RWPE1 (cell line): Measurements from ENCODE around the gene EPHA5.

ENCODE experiments used
- CTCF ChIA-PET: fragments of 350-600 bp; sonication (Branson Sonifier 250); formaldehyde crosslinking; extraction: SDS; loops from one replicate; lab custom pipeline; 2021; lab: Yijun Ruan, JAX
- POLR2A ChIA-PET: fragments of 400-600 bp; formaldehyde crosslinking; extraction: SDS; loops from one replicate; lab custom pipeline; 2020; ENCODE audit warnings: antibody characterized with exemption; ENCODE audit not compliant: low non-redundant PET; lab: Yijun Ruan, JAX
- DNase-seq: peaks from one replicate; pipeline ENCODE4 v3.0.0; 2012; ENCODE audit warnings: low spot score
- H3K27ac ChIP-seq: fragments of 450-650 bp; 2 replicates; pipeline ENCODE4 v1.5.1; 2017
- TF ChIP-seq, protein P1 (sequence below): fragments of 450-650 bp; conservative IDR thresholded peaks from 2 replicates; pipeline ENCODE4 v1.5.1; 2017; ENCODE audit warnings: low read depth, mild to moderate bottlenecking

EPHA5 gene

DNA sequence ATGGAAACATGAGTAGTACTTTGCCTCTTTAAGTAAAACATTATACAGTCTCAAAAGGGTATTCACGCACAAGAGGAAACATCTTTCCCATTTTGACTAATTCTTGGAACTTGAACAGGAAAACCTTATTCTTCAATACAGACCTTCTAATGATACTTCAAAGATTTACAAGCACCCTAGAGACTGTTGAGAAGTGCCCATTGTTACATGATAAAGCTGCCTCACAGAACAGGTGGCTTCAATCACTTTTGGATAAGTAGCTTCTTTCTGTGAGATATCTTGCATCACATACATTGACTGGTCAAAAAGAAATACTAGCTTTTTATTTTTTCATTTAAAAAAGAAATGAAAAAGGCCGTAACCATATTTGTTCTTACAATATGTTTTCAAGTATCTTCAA, 219.4 kb downstream of the EPHA5 start:
- no peak overlapping the region for H3K27ac ChIP-seq
- POLR2A ChIA-PET = no interaction called here
- CTCF ChIA-PET = no interaction called here
- DNase-seq = no peak
- TF ChIP-seq, protein P1, sequence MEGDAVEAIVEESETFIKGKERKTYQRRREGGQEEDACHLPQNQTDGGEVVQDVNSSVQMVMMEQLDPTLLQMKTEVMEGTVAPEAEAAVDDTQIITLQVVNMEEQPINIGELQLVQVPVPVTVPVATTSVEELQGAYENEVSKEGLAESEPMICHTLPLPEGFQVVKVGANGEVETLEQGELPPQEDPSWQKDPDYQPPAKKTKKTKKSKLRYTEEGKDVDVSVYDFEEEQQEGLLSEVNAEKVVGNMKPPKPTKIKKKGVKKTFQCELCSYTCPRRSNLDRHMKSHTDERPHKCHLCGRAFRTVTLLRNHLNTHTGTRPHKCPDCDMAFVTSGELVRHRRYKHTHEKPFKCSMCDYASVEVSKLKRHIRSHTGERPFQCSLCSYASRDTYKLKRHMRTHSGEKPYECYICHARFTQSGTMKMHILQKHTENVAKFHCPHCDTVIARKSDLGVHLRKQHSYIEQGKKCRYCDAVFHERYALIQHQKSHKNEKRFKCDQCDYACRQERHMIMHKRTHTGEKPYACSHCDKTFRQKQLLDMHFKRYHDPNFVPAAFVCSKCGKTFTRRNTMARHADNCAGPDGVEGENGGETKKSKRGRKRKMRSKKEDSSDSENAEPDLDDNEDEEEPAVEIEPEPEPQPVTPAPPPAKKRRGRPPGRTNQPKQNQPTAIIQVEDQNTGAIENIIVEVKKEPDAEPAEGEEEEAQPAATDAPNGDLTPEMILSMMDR = no peak

DNA sequence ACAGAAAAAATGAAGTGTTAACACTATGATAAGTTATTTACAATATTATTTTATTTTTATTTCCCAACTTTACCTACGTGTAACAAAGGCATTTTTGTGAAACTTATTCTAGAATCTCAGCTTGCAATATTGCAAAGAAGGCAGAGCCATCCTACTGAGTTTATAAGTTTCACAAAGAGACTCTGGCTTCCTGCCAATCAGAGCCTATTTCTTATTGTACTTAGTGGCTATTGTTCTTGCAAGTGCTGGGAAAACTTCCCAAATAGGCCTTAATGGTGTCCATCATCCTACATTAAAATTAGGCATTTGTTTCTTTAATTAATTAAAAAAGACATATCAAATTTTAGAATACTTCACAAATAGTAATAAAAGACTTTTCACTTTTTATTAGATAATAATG, 233.2 kb downstream of the EPHA5 start:
- POLR2A ChIA-PET = no interaction called here
- H3K27ac ChIP-seq = no peak overlapping the region
- CTCF ChIA-PET = no interaction called here
- no peak for DNase-seq
- TF ChIP-seq, protein P1 = no peak

DNA sequence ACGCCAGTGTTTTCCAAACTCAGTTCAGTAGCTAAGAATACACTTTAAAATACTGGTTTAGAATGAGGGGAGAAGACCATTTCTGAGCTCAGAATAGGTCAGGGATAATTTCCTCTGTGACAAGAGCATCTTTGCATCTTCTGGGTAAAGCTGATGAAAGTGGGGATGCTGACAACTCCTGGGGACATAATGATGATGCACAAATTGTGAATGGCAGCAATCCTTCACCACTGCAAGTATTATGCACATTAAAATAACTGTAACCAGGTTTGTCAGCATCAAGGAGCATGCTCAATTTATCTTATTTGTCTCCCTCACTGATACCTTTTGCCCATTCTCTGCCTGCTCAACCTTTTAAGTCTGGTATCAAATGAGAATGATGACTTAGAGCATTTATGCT, 248.2 kb downstream of the EPHA5 start:
- POLR2A ChIA-PET = no interaction called here
- CTCF ChIA-PET = no interaction called here
- TF ChIP-seq, protein P1 = no peak
- DNase-seq = no peak
- no peak overlapping the region for H3K27ac ChIP-seq

DNA sequence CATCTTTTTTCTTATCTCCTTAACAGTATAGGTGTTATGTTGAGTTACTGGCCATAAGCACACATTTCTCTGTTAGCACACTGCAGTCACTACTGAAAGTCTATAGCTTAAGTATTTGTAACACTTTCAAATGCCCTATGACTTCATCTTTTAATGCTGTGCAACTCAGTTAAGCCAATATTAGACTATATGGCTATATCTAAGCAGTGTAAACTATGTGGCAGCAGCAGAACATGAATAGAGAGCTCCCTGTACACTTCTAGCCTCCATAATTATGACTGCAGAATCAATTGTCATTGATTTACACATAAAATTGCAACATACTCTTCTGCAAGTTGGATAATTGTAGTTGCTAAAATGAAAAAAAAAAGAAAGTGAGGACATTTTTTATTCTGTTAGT, 250.3 kb downstream of the EPHA5 start:
- TF ChIP-seq, protein P1 = no peak
- DNase-seq = no peak
- no peak overlapping the region for H3K27ac ChIP-seq
- ChIA-PET POLR2A (no interaction called here), CTCF (no interaction called here)

DNA sequence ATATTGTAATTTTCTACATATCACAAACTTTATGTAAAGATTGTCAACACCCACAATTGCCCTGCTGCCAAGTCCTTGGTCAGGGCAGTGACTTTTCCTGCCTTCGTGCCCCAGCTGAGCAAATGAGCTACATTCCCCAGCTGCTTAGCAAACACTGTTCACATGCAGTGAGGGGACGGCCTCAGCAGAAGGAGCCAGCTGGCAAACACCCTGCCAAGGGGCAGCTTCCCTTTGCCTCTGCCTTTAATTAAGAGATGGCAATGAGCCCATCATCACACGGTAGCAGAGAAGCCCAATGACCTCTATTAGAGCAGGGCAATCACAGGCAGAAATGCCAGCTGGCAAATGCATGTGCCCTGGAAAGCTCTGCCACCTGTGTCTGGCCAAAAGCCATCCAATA, 253.4 kb downstream of the EPHA5 start:
- CTCF ChIA-PET = interaction anchor here (0.6 kb wide), 1 partner anchor 60 kb away, joined by 5 read pairs; no protein-coding TSS in a partner anchor
- TF ChIP-seq, protein P1 = no peak
- DNase-seq = no peak
- peak overlapping the region; percentile 58 for H3K27ac ChIP-seq
- POLR2A ChIA-PET = no interaction called here

DNA sequence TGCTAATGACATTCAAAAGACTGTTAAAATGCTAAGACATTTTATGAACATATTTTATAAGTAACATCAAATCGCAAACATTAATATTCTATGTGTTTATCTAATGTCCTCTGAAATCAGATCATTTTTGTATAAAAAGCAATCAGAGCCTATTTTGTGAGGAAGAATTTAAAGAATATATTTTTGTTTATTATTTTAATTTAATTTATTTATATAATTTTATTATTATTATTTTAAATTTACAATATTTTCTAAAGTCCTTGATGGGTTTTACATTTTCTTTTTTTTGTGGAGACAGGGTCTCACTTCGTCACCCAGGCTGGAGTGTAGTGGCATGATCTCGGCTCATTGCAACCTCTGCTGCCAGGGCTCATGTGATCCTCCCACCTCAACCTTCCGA, 262.8 kb downstream of the EPHA5 start:
- POLR2A ChIA-PET = no interaction called here
- DNase-seq = no peak
- TF ChIP-seq, protein P1 = no peak
- CTCF ChIA-PET = interaction anchor here (0.7 kb wide), 1 partner anchor 185 kb away, joined by 9 read pairs; no protein-coding TSS in a partner anchor
- no peak overlapping the region for H3K27ac ChIP-seq
